Neural progenitor cell (in vitro differentiated cells): ENCODE measurements around the gene PCA3. TPM values are rescaled to one million over a fixed set of nuclear protein-coding genes. Genes with fewer than 3 reads are reported as not detected.

Experiments
- DNase-seq: peaks from one replicate; pipeline ENCODE4 v3.0.0-alpha.2; 2016; ENCODE audit warnings: low spot score
- H2AFZ ChIP-seq: fragments of 200-600 bp; sonication (generic); replicated peaks from 2 replicates; pipeline ENCODE4 v1.6.1; 2016; ENCODE audit warnings: antibody characterized with exemption
- H3F3A ChIP-seq: fragments of 200-600 bp; sonication (generic); 2 replicates; pipeline ENCODE4 v1.6.1; 2016; ENCODE audit warnings: antibody characterized with exemption, low read depth
- H3K27ac ChIP-seq: fragments of 200-600 bp; sonication (generic); 2 replicates; pipeline ENCODE4 v1.5.1; 2016; ENCODE audit warnings: mild to moderate bottlenecking
- H3K27me3 ChIP-seq: fragments of 200-600 bp; sonication (generic); 2 replicates; pipeline ENCODE4 v1.6.1; 2016; ENCODE audit warnings: mild to moderate bottlenecking, moderate library complexity
- H3K36me3 ChIP-seq: fragments of 200-600 bp; sonication (generic); 2 replicates; pipeline ENCODE4 v1.5.1; 2016
- H3K4me1 ChIP-seq: fragments of 200-600 bp; sonication (generic); 2 replicates; pipeline ENCODE4 v1.6.1; 2016; ENCODE audit warnings: mixed run types
- H3K4me2 ChIP-seq: fragments of 200-600 bp; sonication (generic); 2 replicates; pipeline ENCODE4 v1.6.1; 2016
- H3K4me3 ChIP-seq: fragments of 200-600 bp; sonication (generic); 2 replicates; pipeline ENCODE4 v1.5.1; 2016
- H3K79me2 ChIP-seq: fragments of 200-600 bp; sonication (generic); 2 replicates; pipeline ENCODE4 v1.6.1; 2016; ENCODE audit warnings: low read depth
- H3K9ac ChIP-seq: fragments of 200-600 bp; sonication (generic); 2 replicates; pipeline ENCODE4 v1.6.1; 2016
- H3K9me3 ChIP-seq: fragments of 200-600 bp; sonication (generic); 2 replicates; pipeline ENCODE4 v1.5.1; 2016; ENCODE audit warnings: low read depth
- H4K20me1 ChIP-seq: fragments of 200-600 bp; sonication (generic); 2 replicates; pipeline ENCODE4 v1.6.1; 2016; ENCODE audit warnings: low read depth
- H3K27ac Mint-ChIP-seq: 3 replicates; pipeline ENCODE4 v1.8.0; 2021; ENCODE audit warnings: mixed read lengths
- H3K27me3 Mint-ChIP-seq: 2 replicates; pipeline ENCODE4 v1.8.0; 2022; ENCODE audit warnings: low read depth, mild to moderate bottlenecking, inconsistent platforms, moderate library complexity, mixed read lengths; ENCODE audit not compliant: insufficient read depth
- H3K36me3 Mint-ChIP-seq: 3 replicates; pipeline ENCODE4 v1.8.0; 2021; ENCODE audit warnings: mixed read lengths
- H3K4me1 Mint-ChIP-seq: 3 replicates; pipeline ENCODE4 v1.8.0; 2021; ENCODE audit warnings: mixed read lengths
- H3K4me3 Mint-ChIP-seq: 3 replicates; pipeline ENCODE4 v1.8.0; 2021; ENCODE audit warnings: mild to moderate bottlenecking, moderate library complexity, mixed read lengths
- H3K9me3 Mint-ChIP-seq: 3 replicates; pipeline ENCODE4 v1.8.0; 2020; ENCODE audit warnings: mixed read lengths
- CTCF ChIP-seq: fragments of 200-600 bp; sonication (generic); IDR thresholded peaks from 2 replicates; pipeline ENCODE4 v1.5.1; 2017; ENCODE audit warnings: antibody characterized with exemption, mild to moderate bottlenecking
- EZH2 ChIP-seq: fragments of 200-600 bp; sonication (generic); IDR thresholded peaks from 2 replicates; pipeline ENCODE4 v1.6.1; 2017; ENCODE audit warnings: antibody characterized with exemption, mild to moderate bottlenecking, moderate library complexity
- EZH2phosphoT487 ChIP-seq: fragments of 200-600 bp; sonication (generic); IDR thresholded peaks from 2 replicates; pipeline ENCODE4 v1.6.1; 2017; ENCODE audit warnings: antibody characterized with exemption
- total RNA-seq: library from RNA; depleted of rRNA; stranded (reverse); fragments of >200 nt; gene quantifications from 2 replicates; pipeline ENCODE4 v1.2.3, GENCODE V29; 2015; ENCODE audit warnings: low replicate concordance

The PCA3 gene
- total RNA-seq, 1 donor from 2014 or later = 0.30 TPM

GRCh38 chr9:76817489-76817888, 53.3 kb downstream of the PCA3 start:
- DNase-seq = no peak
- H3F3A ChIP-seq = no peaks in the 10 kb centered on the region
- H3K79me2 ChIP-seq = no peaks in the 10 kb centered on the region
- H3K9ac ChIP-seq = no peak overlapping the region
- no peaks in the 10 kb centered on the region for H3K27me3 ChIP-seq
- Mint-ChIP-seq H3K4me3 (no peak overlapping the region), H3K27me3 (peaks cover 6% of the 10 kb centered on the region), H3K9me3 (no peaks in the 10 kb centered on the region), H3K36me3 (no peaks in the 10 kb centered on the region), H3K27ac (no peak overlapping the region), H3K4me1 (peaks cover 6% of the 10 kb centered on the region)
- no peaks in the 10 kb centered on the region for H3K4me1 ChIP-seq
- no peak overlapping the region for H2AFZ ChIP-seq
- H3K27ac ChIP-seq = no peak overlapping the region
- H3K36me3 ChIP-seq = no peaks in the 10 kb centered on the region
- no peaks in the 10 kb centered on the region for H4K20me1 ChIP-seq
- TF ChIP-seq CTCF (no peak), EZH2phosphoT487 (no peak), EZH2 (no peak)
- no peak overlapping the region for H3K4me2 ChIP-seq
- no peaks in the 10 kb centered on the region for H3K9me3 ChIP-seq
- no peak overlapping the region for H3K4me3 ChIP-seq

- H3K4me3 ChIP-seq = no peak overlapping the region
- no peak for DNase-seq
- Mint-ChIP-seq H3K4me1 (peaks cover 6% of the 10 kb centered on the region), H3K27ac (peak overlapping the region; percentile 55), H3K4me3 (no peak overlapping the region), H3K27me3 (peaks cover 6% of the 10 kb centered on the region), H3K36me3 (no peaks in the 10 kb centered on the region), H3K9me3 (no peaks in the 10 kb centered on the region)
- H3K9me3 ChIP-seq = no peaks in the 10 kb centered on the region
- H3K27me3 ChIP-seq = no peaks in the 10 kb centered on the region
- no peak overlapping the region for H3K9ac ChIP-seq
- no peaks in the 10 kb centered on the region for H3K36me3 ChIP-seq
- no peaks in the 10 kb centered on the region for H3F3A ChIP-seq
- no peak for TF ChIP-seq EZH2
- no peak for TF ChIP-seq CTCF
- TF ChIP-seq EZH2phosphoT487 = no peak
- no peak overlapping the region for H3K27ac ChIP-seq
- H2AFZ ChIP-seq = peak overlapping the region; percentile 59
- H3K79me2 ChIP-seq = no peaks in the 10 kb centered on the region
- H3K4me2 ChIP-seq = no peak overlapping the region
- peaks cover 5% of the 10 kb centered on the region for H3K4me1 ChIP-seq
- H4K20me1 ChIP-seq = no peaks in the 10 kb centered on the region
Measured at GRCh38 chr9:76818271-76818670, 54.0 kb downstream of the PCA3 start.

GRCh38 chr9:76820431-76820830, 56.2 kb downstream of the PCA3 start:
- Histone ChIP-seq H3K27ac (no peak overlapping the region), H3K79me2 (no peaks in the 10 kb centered on the region), H2AFZ (no peak overlapping the region), H3K9me3 (no peaks in the 10 kb centered on the region), H4K20me1 (no peaks in the 10 kb centered on the region), H3K36me3 (no peaks in the 10 kb centered on the region), H3K4me1 (peaks cover 16% of the 10 kb centered on the region), H3K9ac (no peak overlapping the region), H3K27me3 (no peaks in the 10 kb centered on the region), H3F3A (no peaks in the 10 kb centered on the region), H3K4me3 (no peak overlapping the region), H3K4me2 (no peak overlapping the region)
- TF ChIP-seq EZH2phosphoT487 (no peak), CTCF (no peak), EZH2 (no peak)
- Mint-ChIP-seq H3K27ac (no peak overlapping the region), H3K4me3 (no peak overlapping the region), H3K9me3 (no peaks in the 10 kb centered on the region), H3K4me1 (peaks cover 6% of the 10 kb centered on the region), H3K27me3 (peaks cover 4% of the 10 kb centered on the region), H3K36me3 (no peaks in the 10 kb centered on the region)
- no peak for DNase-seq
